ENCODE measurements around the gene BIN1.

Gene BIN1

DNA sequence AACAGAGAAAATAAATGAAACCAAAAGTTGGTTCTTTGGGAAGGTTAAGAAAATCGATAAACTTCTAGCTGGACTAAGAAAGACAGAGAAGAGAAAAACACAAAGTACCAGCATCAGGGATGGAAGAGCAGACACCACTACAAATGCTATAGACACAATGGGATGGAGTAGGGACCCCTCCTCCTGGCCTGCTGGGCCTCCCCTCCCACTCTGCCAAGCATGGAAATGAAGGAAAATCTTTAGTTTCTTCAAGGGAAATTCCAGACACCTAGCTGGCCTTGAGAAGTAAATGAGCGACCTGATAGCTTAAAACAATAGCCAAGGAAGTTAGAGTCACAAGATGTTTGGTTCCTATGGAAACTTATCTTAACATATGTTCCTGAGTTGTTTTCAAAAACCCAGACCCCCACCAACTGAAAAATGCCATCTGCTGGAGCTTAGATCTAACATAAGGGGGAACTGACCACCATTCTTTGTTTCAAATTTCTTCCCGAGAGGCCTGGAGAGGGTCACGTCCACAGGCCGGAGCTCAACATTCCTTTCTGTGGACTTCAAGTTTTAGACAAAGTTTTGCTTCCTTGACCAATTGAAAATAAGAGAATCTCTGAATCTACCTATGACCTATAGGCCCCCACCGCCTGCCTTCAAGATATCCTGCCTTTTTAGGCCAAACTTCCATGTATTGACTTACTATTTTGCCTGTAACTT, 101.9 kb downstream of the BIN1 start:
- H3K4me3 ChIP-seq (ENCODE audit: low read depth in 1 of 2, low read length in 2 of 2): no peak overlapping the region
- H3K27ac ChIP-seq (ENCODE audit: low read length): no peak overlapping the region
- no peaks in the 10 kb centered on the region for H3K27me3 ChIP-seq (ENCODE audit: low read depth, low read length)
- H3K9me3 ChIP-seq (ENCODE audit: control insufficient read depth in 1 of 2, low read length in 2 of 2): no peaks in the 10 kb centered on the region
- H3K36me3 ChIP-seq (ENCODE audit: control insufficient read depth in 1 of 2, insufficient read depth in 2 of 2, low read length in 2 of 2): no peaks in the 10 kb centered on the region
- no peaks in the 10 kb centered on the region for H3K4me1 ChIP-seq (ENCODE audit: control insufficient read depth in 1 of 2, insufficient read depth in 2 of 2, low read length in 2 of 2)

DNA sequence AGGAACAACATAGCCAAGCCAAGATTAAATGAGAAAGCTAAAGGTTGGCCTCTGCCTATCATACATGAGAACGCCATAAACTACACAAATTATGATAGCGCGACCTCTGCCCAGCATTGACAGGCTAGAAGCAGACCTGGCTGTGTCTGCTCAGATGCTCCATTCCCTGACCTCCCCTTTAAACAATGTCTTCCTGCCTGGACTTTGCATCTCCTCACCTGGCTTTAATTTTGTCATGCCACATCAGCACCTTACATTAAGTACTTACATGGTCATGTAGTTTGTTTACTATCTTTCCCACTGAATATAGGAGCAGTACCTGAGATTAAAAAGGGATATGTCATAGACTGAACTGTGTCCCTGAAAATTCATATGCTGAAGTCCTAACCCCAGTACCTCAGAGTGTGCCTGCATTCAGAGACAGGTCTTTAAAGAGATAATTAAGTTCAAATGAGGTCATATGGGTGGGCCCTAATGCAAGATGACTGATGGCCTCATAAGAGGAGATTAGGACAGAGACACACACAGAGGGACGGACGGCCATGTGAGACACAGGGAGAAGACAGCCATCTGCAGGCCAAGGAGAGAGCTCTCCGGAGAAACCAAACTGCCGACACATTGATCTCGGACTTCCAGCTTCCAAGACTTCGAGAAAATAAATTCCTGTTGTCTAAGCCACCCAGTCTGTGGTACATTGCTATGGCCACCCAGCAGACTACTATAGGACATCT, 103.7 kb downstream of the BIN1 start:
- no peaks in the 10 kb centered on the region for H3K27me3 ChIP-seq (ENCODE audit: low read depth, low read length)
- H3K36me3 ChIP-seq (ENCODE audit: control insufficient read depth in 1 of 2, insufficient read depth in 2 of 2, low read length in 2 of 2): no peaks in the 10 kb centered on the region
- H3K4me3 ChIP-seq (ENCODE audit: low read depth in 1 of 2, low read length in 2 of 2): no peak overlapping the region
- H3K27ac ChIP-seq (ENCODE audit: low read length): no peak overlapping the region
- no peaks in the 10 kb centered on the region for H3K4me1 ChIP-seq (ENCODE audit: control insufficient read depth in 1 of 2, insufficient read depth in 2 of 2, low read length in 2 of 2)
- no peaks in the 10 kb centered on the region for H3K9me3 ChIP-seq (ENCODE audit: control insufficient read depth in 1 of 2, low read length in 2 of 2)

DNA sequence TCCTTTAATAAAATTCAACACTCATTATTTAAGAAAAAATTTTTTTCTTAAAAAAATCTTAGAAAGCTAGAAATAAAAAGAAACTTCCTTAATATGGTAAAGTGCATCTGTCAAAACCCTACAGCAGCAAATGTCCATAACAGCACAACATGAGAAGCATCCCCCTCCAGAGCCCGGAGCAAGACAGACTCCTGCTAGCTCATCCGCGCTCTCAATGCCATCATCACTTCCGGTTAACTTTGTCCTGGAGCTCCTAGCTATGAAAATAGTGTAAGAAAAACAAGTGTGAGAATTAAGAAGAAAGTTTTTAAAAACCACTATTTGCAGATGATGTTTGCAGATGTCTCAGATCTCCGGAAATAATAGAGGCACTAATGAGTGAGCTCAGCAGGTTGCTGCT, 105.2 kb downstream of the BIN1 start:
- H3K27me3 ChIP-seq (ENCODE audit: low read depth, low read length): no peaks in the 10 kb centered on the region
- no peaks in the 10 kb centered on the region for H3K36me3 ChIP-seq (ENCODE audit: control insufficient read depth in 1 of 2, insufficient read depth in 2 of 2, low read length in 2 of 2)
- H3K4me1 ChIP-seq (ENCODE audit: control insufficient read depth in 1 of 2, insufficient read depth in 2 of 2, low read length in 2 of 2): no peaks in the 10 kb centered on the region
- no peak overlapping the region for H3K27ac ChIP-seq (ENCODE audit: low read length)
- H3K9me3 ChIP-seq (ENCODE audit: control insufficient read depth in 1 of 2, low read length in 2 of 2): no peaks in the 10 kb centered on the region
- no peak overlapping the region for H3K4me3 ChIP-seq (ENCODE audit: low read depth in 1 of 2, low read length in 2 of 2)

DNA sequence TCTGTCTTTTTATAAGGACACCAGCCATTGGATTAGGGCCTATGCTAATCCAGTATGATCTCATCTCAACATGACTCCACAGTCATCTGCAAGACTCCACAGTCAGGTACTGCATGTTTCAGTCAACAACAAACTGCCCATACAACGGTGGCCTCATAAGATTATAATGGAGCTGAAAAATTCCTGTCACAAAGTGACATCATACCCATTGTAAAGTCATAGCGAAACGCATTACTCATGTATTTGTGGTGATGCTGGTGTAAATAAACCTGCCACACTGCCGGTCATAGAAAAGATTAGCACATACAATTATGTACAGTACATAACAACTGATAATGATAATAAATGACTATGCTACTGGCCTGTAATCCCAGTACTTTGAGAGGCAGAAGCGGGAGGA, 106.0 kb downstream of the BIN1 start:
- Histone ChIP-seq H3K27me3 (ENCODE audit: low read depth, low read length) (no peaks in the 10 kb centered on the region), H3K36me3 (ENCODE audit: control insufficient read depth in 1 of 2, insufficient read depth in 2 of 2, low read length in 2 of 2) (no peaks in the 10 kb centered on the region), H3K4me1 (ENCODE audit: control insufficient read depth in 1 of 2, insufficient read depth in 2 of 2, low read length in 2 of 2) (no peaks in the 10 kb centered on the region), H3K4me3 (ENCODE audit: low read depth in 1 of 2, low read length in 2 of 2) (no peak overlapping the region), H3K9me3 (ENCODE audit: control insufficient read depth in 1 of 2, low read length in 2 of 2) (no peaks in the 10 kb centered on the region), H3K27ac (ENCODE audit: low read length) (no peak overlapping the region)

DNA sequence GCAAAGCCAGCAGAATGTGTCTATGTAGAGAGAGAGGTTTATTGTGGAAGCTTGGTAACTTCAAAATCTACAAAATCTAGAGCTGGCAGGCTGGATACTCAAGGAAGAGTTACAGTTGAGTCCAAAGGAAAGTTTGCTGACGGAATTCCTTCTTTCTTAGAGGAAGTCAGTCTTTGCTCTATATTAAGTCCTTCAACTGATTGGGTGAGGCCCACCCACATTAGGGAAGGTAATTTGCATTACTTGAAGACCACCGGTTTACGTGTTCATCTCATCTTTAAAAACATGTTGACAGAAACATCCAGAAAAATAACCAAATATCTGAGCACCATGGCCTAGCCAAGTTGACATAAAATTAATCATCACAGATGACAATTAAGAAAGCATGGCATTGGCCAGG, 106.8 kb downstream of the BIN1 start:
- Histone ChIP-seq H3K36me3 (ENCODE audit: control insufficient read depth in 1 of 2, insufficient read depth in 2 of 2, low read length in 2 of 2) (no peaks in the 10 kb centered on the region), H3K27ac (ENCODE audit: low read length) (no peak overlapping the region), H3K9me3 (ENCODE audit: control insufficient read depth in 1 of 2, low read length in 2 of 2) (no peaks in the 10 kb centered on the region), H3K27me3 (ENCODE audit: low read depth, low read length) (no peaks in the 10 kb centered on the region), H3K4me3 (ENCODE audit: low read depth in 1 of 2, low read length in 2 of 2) (no peak overlapping the region), H3K4me1 (ENCODE audit: control insufficient read depth in 1 of 2, insufficient read depth in 2 of 2, low read length in 2 of 2) (no peaks in the 10 kb centered on the region)

DNA sequence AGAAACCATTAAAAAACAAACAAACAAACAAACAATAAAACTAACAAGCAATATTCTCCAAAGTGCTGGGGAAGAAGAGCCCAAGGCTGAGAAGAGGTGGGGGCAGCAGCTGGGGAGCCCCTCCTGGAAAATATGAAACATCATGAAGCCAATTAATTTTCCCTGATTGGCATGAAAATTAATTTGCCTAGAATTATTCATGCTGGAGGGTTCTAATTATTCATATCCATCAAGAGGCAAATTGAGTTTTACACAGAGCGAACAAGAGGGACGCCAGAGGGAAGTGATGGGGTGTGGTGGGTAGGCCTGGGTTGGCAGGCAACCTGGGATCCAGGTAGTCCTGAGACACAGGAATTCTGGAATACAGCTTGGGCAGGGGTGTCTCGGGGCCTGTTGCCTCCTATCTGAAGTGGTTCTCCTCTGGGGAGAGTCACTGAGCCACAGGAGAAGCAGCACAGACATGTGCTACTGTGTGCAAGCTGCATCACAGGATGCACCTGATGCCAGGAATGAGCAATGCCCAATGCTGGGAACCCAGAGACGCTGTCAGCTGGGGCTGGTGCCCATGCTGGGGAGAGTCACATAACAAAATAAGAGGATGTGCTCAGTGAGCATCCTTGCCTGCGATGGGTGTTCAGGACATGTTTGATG, 107.7 kb downstream of the BIN1 start:
- no peak overlapping the region for H3K27ac ChIP-seq (ENCODE audit: low read length)
- H3K36me3 ChIP-seq (ENCODE audit: control insufficient read depth in 1 of 2, insufficient read depth in 2 of 2, low read length in 2 of 2): no peaks in the 10 kb centered on the region
- H3K4me3 ChIP-seq (ENCODE audit: low read depth in 1 of 2, low read length in 2 of 2): no peak overlapping the region
- H3K4me1 ChIP-seq (ENCODE audit: control insufficient read depth in 1 of 2, insufficient read depth in 2 of 2, low read length in 2 of 2): no peaks in the 10 kb centered on the region
- H3K9me3 ChIP-seq (ENCODE audit: control insufficient read depth in 1 of 2, low read length in 2 of 2): no peaks in the 10 kb centered on the region
- H3K27me3 ChIP-seq (ENCODE audit: low read depth, low read length): no peaks in the 10 kb centered on the region

DNA sequence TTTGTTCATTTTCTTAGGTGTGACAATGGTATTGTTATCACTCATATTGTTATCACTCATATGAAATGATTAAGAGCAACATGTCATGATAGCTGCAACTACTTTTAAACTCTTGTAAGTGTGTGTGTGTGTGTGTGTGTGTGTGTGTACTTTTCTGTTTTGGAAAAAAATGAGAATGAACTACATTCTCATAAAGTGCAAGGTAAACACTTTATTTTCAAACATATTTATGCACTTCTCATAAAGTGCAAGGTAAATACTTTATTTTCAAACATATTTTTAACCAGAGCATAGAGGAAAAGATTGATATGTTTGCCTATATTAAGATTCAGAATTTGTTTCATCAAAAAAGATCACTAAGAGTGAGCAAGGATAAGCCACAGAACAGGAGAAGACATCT, 108.5 kb downstream of the BIN1 start:
- H3K36me3 ChIP-seq (ENCODE audit: control insufficient read depth in 1 of 2, insufficient read depth in 2 of 2, low read length in 2 of 2): no peaks in the 10 kb centered on the region
- H3K4me3 ChIP-seq (ENCODE audit: low read depth in 1 of 2, low read length in 2 of 2): no peak overlapping the region
- no peaks in the 10 kb centered on the region for H3K4me1 ChIP-seq (ENCODE audit: control insufficient read depth in 1 of 2, insufficient read depth in 2 of 2, low read length in 2 of 2)
- H3K27me3 ChIP-seq (ENCODE audit: low read depth, low read length): no peaks in the 10 kb centered on the region
- H3K9me3 ChIP-seq (ENCODE audit: control insufficient read depth in 1 of 2, low read length in 2 of 2): no peaks in the 10 kb centered on the region
- H3K27ac ChIP-seq (ENCODE audit: low read length): no peak overlapping the region
